DOHH2 (cell line): ENCODE results near the gene RUNX1.
A peak's percentile ranks its signal among the peaks of the same experiment; 100 is the strongest.

Source experiments
- H3F3A ChIP-seq: fragments of 200-600 bp; sonication (generic), shearing (Covaris generic); 2 replicates; pipeline ENCODE4 v1.6.0; 2016; ENCODE audit warnings: antibody characterized with exemption, mild to moderate bottlenecking; ENCODE audit not compliant: control insufficient read depth, insufficient read depth
- H3K27ac ChIP-seq: fragments of 200-600 bp; sonication (generic); 2 replicates; pipeline ENCODE4 v1.5.1; 2014; ENCODE audit warnings: low read depth, mild to moderate bottlenecking, low read length, moderate library complexity
- H3K27me3 ChIP-seq: fragments of 200-600 bp; sonication (generic); 2 replicates; pipeline ENCODE4 v1.6.1; 2014; ENCODE audit warnings: mild to moderate bottlenecking, low read length, mixed read lengths; ENCODE audit not compliant: control insufficient read depth
- H3K36me3 ChIP-seq: fragments of 200-600 bp; sonication (generic); 2 replicates; pipeline ENCODE4 v1.6.1; 2014; ENCODE audit warnings: mild to moderate bottlenecking, low read length, moderate library complexity, mixed read lengths; ENCODE audit not compliant: control insufficient read depth
- H3K4me1 ChIP-seq: fragments of 200-600 bp; sonication (generic); 2 replicates; pipeline ENCODE4 v1.6.1; 2014; ENCODE audit warnings: mild to moderate bottlenecking, low read length, mixed read lengths; ENCODE audit not compliant: control insufficient read depth
- H3K4me2 ChIP-seq: fragments of 200-600 bp; sonication (generic); 2 replicates; pipeline ENCODE4 v1.6.0; 2014; ENCODE audit warnings: mild to moderate bottlenecking, low read length, moderate library complexity
- H3K4me3 ChIP-seq: fragments of 200-600 bp; sonication (generic); 2 replicates; pipeline ENCODE4 v1.5.1; 2014; ENCODE audit warnings: mild to moderate bottlenecking, low read length, mixed read lengths
- H3K79me2 ChIP-seq: fragments of 200-600 bp; sonication (generic); 2 replicates; pipeline ENCODE4 v1.6.1; 2014; ENCODE audit warnings: mild to moderate bottlenecking, low read length, mixed read lengths; ENCODE audit not compliant: control insufficient read depth
- H3K9me2 ChIP-seq: fragments of 200-600 bp; sonication (generic); replicated peaks from 2 replicates; pipeline ENCODE4 v1.6.1; 2014; ENCODE audit warnings: mild to moderate bottlenecking, low read length, mixed read lengths; ENCODE audit not compliant: control insufficient read depth
- H3K9me3 ChIP-seq: fragments of 200-600 bp; sonication (generic); 2 replicates; pipeline ENCODE4 v1.6.1; 2014; ENCODE audit warnings: antibody characterized with exemption, low read length, mixed read lengths; ENCODE audit not compliant: control insufficient read depth, insufficient read depth
- H4K20me1 ChIP-seq: fragments of 200-600 bp; sonication (generic); 2 replicates; pipeline ENCODE4 v1.6.0; 2014; ENCODE audit warnings: low read depth, mild to moderate bottlenecking, antibody characterized with exemption, low read length, moderate library complexity; ENCODE audit not compliant: control insufficient read depth, insufficient read depth
- CTCF ChIP-seq: fragments of 200-600 bp; sonication (generic); IDR thresholded peaks from one replicate; pipeline ENCODE4 v1.5.1; 2014; ENCODE audit warnings: antibody characterized with exemption, mild to moderate bottlenecking, low read depth, low read length; ENCODE audit not compliant: poor library complexity, severe bottlenecking
- EZH2phosphoT487 ChIP-seq: fragments of 200-600 bp; sonication (generic); IDR thresholded peaks from 2 replicates; pipeline ENCODE4 v1.6.1; 2017; ENCODE audit warnings: borderline replicate concordance, mild to moderate bottlenecking, antibody characterized with exemption, low read length, moderate library complexity, mixed read lengths

Gene RUNX1

GRCh38 chr21:35026617-35027562 is 22.2 kb downstream of the RUNX1 start:
- no peak for TF ChIP-seq CTCF
- TF ChIP-seq EZH2phosphoT487 = no peak
- Histone ChIP-seq H3K4me3 (peak overlapping the region; percentile 64), H4K20me1 (peaks cover 6% of the 10 kb centered on the region), H3K4me1 (peaks cover 96% of the 10 kb centered on the region), H3F3A (peaks cover 33% of the 10 kb centered on the region), H3K36me3 (peaks cover 61% of the 10 kb centered on the region), H3K79me2 (peaks cover 90% of the 10 kb centered on the region), H3K27ac (peak overlapping the region; percentile 89), H3K9me2 (no peaks in the 10 kb centered on the region), H3K9me3 (no peaks in the 10 kb centered on the region), H3K4me2 (peak overlapping the region; percentile 80), H3K27me3 (no peaks in the 10 kb centered on the region)

- Histone ChIP-seq H3K4me3 (peak overlapping the region; percentile 64), H3K36me3 (peaks cover 61% of the 10 kb centered on the region), H3F3A (peaks cover 28% of the 10 kb centered on the region), H4K20me1 (peaks cover 6% of the 10 kb centered on the region), H3K9me2 (no peaks in the 10 kb centered on the region), H3K9me3 (no peaks in the 10 kb centered on the region), H3K79me2 (peaks cover 90% of the 10 kb centered on the region), H3K4me2 (peak overlapping the region; percentile 80), H3K27me3 (no peaks in the 10 kb centered on the region), H3K4me1 (peaks cover 96% of the 10 kb centered on the region), H3K27ac (peak overlapping the region; percentile 89)
- TF ChIP-seq CTCF = no peak
These were observed 23.0 kb downstream of the RUNX1 start for GRCh38 chr21:35026153-35026500.

- Histone ChIP-seq H3K9me2 (no peaks in the 10 kb centered on the region), H3K27me3 (no peaks in the 10 kb centered on the region), H3F3A (peaks cover 28% of the 10 kb centered on the region), H3K36me3 (peaks cover 66% of the 10 kb centered on the region), H4K20me1 (peaks cover 6% of the 10 kb centered on the region), H3K9me3 (no peaks in the 10 kb centered on the region), H3K79me2 (peaks cover 90% of the 10 kb centered on the region), H3K4me3 (peak overlapping the region; percentile 64), H3K4me2 (peak overlapping the region; percentile 80), H3K4me1 (peaks cover 96% of the 10 kb centered on the region), H3K27ac (peak overlapping the region; percentile 89)
- TF ChIP-seq CTCF = no peak
- TF ChIP-seq EZH2phosphoT487 = no peak
These were observed 23.6 kb downstream of the RUNX1 start for GRCh38 chr21:35025206-35026152.
